ENCODE results near the gene PIGS. TPM values are rescaled to one million over a fixed set of nuclear protein-coding genes. Genes with fewer than 3 reads are reported as not detected.
A peak's percentile ranks its signal among the peaks of the same experiment; 100 is the strongest.

Gene PIGS
- total RNA-seq, 1 donor from 2014 or later: 15.2 TPM

DNA sequence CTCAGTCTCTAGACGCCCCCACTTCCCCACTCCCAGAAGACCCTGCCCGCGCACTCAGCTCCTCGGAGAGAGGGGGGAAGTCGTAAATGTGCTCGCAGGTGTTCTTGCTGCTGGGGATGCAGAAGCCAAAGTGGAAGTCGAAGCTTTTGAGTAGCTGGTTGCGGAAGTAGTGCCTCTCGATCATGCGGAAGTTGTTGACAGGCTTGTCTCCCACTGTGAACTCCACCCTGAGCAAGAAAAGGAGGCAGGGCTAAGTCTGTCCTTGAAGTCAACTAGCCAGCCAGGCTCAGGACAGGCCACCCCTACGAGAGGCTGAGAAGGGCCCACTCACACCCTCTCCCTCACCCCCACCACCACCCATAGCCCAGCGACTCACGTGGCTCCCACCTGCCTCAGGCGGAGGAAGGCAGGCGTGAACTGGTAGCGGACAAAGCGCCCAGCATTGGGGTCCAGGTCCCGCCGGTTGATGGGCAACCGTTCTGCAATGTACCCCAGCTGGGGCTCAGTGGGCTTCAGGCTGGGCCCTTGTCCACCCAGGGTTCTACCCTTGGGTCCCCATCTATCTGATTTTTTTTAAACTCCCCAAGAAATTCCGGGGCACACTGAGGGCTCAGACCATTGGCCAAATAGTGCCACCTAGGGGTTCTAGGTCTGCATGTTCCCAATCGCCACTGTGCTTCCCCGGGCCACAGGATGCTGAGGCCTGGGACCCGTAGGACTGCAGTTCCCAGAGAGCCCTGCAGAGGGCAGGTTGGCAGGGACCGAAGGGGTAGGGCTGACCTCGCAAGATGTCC lies 23.5 kb downstream of the PIGS start:
- Histone ChIP-seq H3K4me2 (no peak overlapping the region), H3K79me2 (ENCODE audit: low read depth) (peaks cover 10% of the 10 kb centered on the region), H3K27ac (no peak overlapping the region), H3K9ac (no peak overlapping the region), H3F3A (ENCODE audit: low read depth) (peaks cover 20% of the 10 kb centered on the region), H3K4me1 (peaks cover 43% of the 10 kb centered on the region), H2AFZ (replicated peaks) (no peak overlapping the region), H3K36me3 (no peaks in the 10 kb centered on the region), H4K20me1 (ENCODE audit: low read depth) (peaks cover 43% of the 10 kb centered on the region), H3K4me3 (no peak overlapping the region), H3K27me3 (no peaks in the 10 kb centered on the region), H3K9me3 (ENCODE audit: low read depth) (no peaks in the 10 kb centered on the region)
- Mint-ChIP-seq H3K4me3 (peak overlapping the region; percentile 36), H3K27ac (peak overlapping the region; percentile 29), H3K4me1 (peaks cover 42% of the 10 kb centered on the region), H3K27me3 (ENCODE audit: insufficient read depth, low read depth) (peaks cover 2% of the 10 kb centered on the region), H3K9me3 (no peaks in the 10 kb centered on the region), H3K36me3 (no peaks in the 10 kb centered on the region)
- TF ChIP-seq, protein P1, sequence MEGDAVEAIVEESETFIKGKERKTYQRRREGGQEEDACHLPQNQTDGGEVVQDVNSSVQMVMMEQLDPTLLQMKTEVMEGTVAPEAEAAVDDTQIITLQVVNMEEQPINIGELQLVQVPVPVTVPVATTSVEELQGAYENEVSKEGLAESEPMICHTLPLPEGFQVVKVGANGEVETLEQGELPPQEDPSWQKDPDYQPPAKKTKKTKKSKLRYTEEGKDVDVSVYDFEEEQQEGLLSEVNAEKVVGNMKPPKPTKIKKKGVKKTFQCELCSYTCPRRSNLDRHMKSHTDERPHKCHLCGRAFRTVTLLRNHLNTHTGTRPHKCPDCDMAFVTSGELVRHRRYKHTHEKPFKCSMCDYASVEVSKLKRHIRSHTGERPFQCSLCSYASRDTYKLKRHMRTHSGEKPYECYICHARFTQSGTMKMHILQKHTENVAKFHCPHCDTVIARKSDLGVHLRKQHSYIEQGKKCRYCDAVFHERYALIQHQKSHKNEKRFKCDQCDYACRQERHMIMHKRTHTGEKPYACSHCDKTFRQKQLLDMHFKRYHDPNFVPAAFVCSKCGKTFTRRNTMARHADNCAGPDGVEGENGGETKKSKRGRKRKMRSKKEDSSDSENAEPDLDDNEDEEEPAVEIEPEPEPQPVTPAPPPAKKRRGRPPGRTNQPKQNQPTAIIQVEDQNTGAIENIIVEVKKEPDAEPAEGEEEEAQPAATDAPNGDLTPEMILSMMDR (IDR thresholded peaks at IDR 0.05): peak; percentile 94
- no peak for TF ChIP-seq EZH2 (IDR thresholded peaks at IDR 0.05)
- TF ChIP-seq EZH2phosphoT487 (IDR thresholded peaks at IDR 0.05): no peak
- peak; percentile 85 for DNase-seq (ENCODE audit: low spot score)

DNA sequence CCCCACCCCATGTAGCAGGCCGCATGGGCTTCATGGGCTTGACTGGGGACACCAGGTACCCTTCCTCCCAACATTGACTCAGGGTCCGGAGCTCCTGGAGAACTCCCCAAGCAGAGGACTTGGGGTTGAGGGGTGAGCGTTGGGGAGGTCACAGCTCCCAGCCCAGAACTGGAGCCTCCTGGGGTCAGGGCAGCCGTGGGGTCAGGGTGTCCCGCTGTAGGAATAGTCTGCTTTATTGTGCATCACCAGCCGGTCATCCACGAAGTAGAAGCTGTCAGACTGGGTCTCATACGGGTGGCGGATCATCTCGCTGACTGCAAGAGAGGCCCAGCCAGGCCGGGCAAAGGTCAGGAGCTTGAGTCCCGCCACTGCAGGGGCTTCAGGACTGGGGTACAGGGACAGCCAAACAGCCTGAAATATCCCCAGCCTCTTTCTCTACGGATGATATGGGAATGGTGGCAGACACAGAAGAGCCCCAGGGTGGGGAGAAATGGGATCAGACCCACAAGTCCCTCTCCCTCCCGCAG lies 24.2 kb downstream of the PIGS start:
- peaks cover 40% of the 10 kb centered on the region for H3K4me1 Mint-ChIP-seq
- peaks cover 10% of the 10 kb centered on the region for H3K79me2 ChIP-seq (ENCODE audit: low read depth)
- no peaks in the 10 kb centered on the region for H3K27me3 ChIP-seq

DNA sequence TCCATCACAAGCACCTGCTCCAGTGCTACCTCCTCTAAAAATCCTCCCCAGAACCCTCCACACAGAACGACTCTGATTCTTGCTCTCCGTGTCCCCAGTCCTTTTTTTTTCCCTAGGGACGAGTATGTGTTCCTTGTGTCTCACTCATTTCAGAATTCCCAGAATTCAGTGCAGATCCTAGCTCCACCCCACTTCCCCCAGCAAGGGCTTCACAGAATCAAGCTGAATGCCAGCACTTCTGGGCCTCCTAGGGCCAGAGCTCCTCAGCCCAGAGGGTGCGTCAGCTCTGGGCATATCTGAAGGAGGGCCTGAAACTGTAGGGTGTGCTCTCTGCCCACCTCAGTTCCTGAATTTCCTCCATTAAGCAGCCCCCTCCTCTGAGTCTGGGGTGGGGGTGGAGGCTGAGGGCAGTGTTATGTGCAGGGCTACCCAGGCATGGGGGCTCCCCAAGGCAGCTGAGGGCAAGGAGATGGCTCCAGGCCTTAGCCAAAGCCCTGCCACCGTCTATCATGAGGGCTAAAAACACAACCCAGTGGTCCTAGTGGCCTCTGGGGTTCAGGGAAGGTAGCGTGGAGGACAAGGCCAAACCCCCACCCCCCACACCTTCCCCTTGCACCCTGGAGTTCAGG lies 25.4 kb downstream of the PIGS start:
- Histone ChIP-seq H3K9ac (no peak overlapping the region), H3K27ac (no peak overlapping the region), H3K4me2 (no peak overlapping the region), H3F3A (ENCODE audit: low read depth) (peaks cover 18% of the 10 kb centered on the region), H3K36me3 (no peaks in the 10 kb centered on the region), H3K9me3 (ENCODE audit: low read depth) (no peaks in the 10 kb centered on the region), H3K4me1 (peaks cover 34% of the 10 kb centered on the region), H3K27me3 (no peaks in the 10 kb centered on the region), H3K79me2 (ENCODE audit: low read depth) (no peaks in the 10 kb centered on the region), H2AFZ (replicated peaks) (no peak overlapping the region), H3K4me3 (no peak overlapping the region), H4K20me1 (ENCODE audit: low read depth) (peaks cover 33% of the 10 kb centered on the region)
- peaks cover 32% of the 10 kb centered on the region for H3K4me1 Mint-ChIP-seq
- no peaks in the 10 kb centered on the region for H3K9me3 Mint-ChIP-seq
- no peaks in the 10 kb centered on the region for H3K36me3 Mint-ChIP-seq
- no peak overlapping the region for H3K27ac Mint-ChIP-seq
- no peak for DNase-seq (ENCODE audit: low spot score)
- H3K27me3 Mint-ChIP-seq (ENCODE audit: insufficient read depth, low read depth): peaks cover 2% of the 10 kb centered on the region
- no peak overlapping the region for H3K4me3 Mint-ChIP-seq
- TF ChIP-seq EZH2 (IDR thresholded peaks at IDR 0.05) (no peak), EZH2phosphoT487 (IDR thresholded peaks at IDR 0.05) (no peak)
- TF ChIP-seq, protein P1 (IDR thresholded peaks at IDR 0.05): no peak

More for the DNA sequence above, 24.2 kb downstream of the PIGS start:
- no peak overlapping the region for H3K4me3 ChIP-seq
- H3K36me3 ChIP-seq: no peaks in the 10 kb centered on the region
- Mint-ChIP-seq H3K27ac (no peak overlapping the region), H3K27me3 (ENCODE audit: insufficient read depth, low read depth) (peaks cover 2% of the 10 kb centered on the region), H3K9me3 (no peaks in the 10 kb centered on the region), H3K4me3 (no peak overlapping the region), H3K36me3 (no peaks in the 10 kb centered on the region)
- H4K20me1 ChIP-seq (ENCODE audit: low read depth): peaks cover 43% of the 10 kb centered on the region
- TF ChIP-seq EZH2phosphoT487 (IDR thresholded peaks at IDR 0.05) (no peak), EZH2 (IDR thresholded peaks at IDR 0.05) (no peak)
- no peak overlapping the region for H3K27ac ChIP-seq
- no peaks in the 10 kb centered on the region for H3K9me3 ChIP-seq (ENCODE audit: low read depth)
- peaks cover 18% of the 10 kb centered on the region for H3F3A ChIP-seq (ENCODE audit: low read depth)
- H3K9ac ChIP-seq: no peak overlapping the region
- no peak overlapping the region for H2AFZ ChIP-seq (replicated peaks)
- DNase-seq (ENCODE audit: low spot score): no peak
- H3K4me1 ChIP-seq: peaks cover 41% of the 10 kb centered on the region
- no peak overlapping the region for H3K4me2 ChIP-seq
